SK-N-SH (cell line): ENCODE results near the gene MOB1B. TPM values are rescaled to one million over a fixed set of nuclear protein-coding genes. Genes with fewer than 3 reads are reported as not detected.

Experiments used
- CTCF ChIA-PET: fragments of 300-600, 350-600 bp; formaldehyde crosslinking; extraction: SDS; loops from one replicate; lab custom pipeline; 2021; lab: Yijun Ruan, JAX
- POLR2A ChIA-PET: fragments of 350-600 bp; sonication (Branson Sonifier 250); formaldehyde crosslinking; extraction: SDS; loops from one replicate; lab custom pipeline; 2020; ENCODE audit warnings: antibody characterized with exemption, inconsistent platforms; lab: Yijun Ruan, JAX
- DNase-seq: peaks from one replicate; pipeline ENCODE4 v3.0.0; 2012
- H2AFZ ChIP-seq: fragments of 200-600 bp; sonication (generic); 2 replicates; pipeline ENCODE4 v1.8.1; 2016; ENCODE audit warnings: antibody characterized with exemption, mild to moderate bottlenecking, low read depth
- H3F3A ChIP-seq: fragments of 200-600 bp; sonication (generic); replicated peaks from 2 replicates; pipeline ENCODE3; 2016; ENCODE audit warnings: antibody characterized with exemption, mild to moderate bottlenecking; ENCODE audit not compliant: insufficient read depth
- H3K27ac ChIP-seq, 2 experiments: fragments of 200-500 bp in 1 of 2; fragments of 200-600 bp in 1 of 2; sonication (Bioruptor generic) in 1 of 2; sonication (generic), shearing (Covaris generic) in 1 of 2; 2 replicates each; pipeline versions ENCODE4 v1.5.1 to v1.6.1; 2014 to 2016; ENCODE audit warnings: low read depth in 2 of 2, inconsistent platforms in 1 of 2, low read length in 1 of 2, mild to moderate bottlenecking in 1 of 2, mixed read lengths in 1 of 2
- H3K27me3 ChIP-seq: fragments of 200-600 bp; sonication (generic), shearing (Covaris generic); 2 replicates; pipeline ENCODE4 v1.6.1; 2016; ENCODE audit warnings: mixed run types; ENCODE audit not compliant: insufficient read depth
- H3K36me3 ChIP-seq, 2 experiments: fragments of 200-500 bp in 1 of 2; fragments of 200-600 bp in 1 of 2; sonication (Bioruptor generic) in 1 of 2; sonication (generic) in 1 of 2; replicated peaks in 1 of 2; 2 replicates each; pipeline versions ENCODE3 to v1.5.1; 2014 to 2016; ENCODE audit warnings: low read length in 1 of 2, mild to moderate bottlenecking in 1 of 2; ENCODE audit not compliant: insufficient read depth in 2 of 2, control insufficient read depth in 1 of 2
- H3K4me1 ChIP-seq, 2 experiments: fragments of 200-500 bp in 1 of 2; fragments of 200-600 bp in 1 of 2; sonication (Bioruptor generic) in 1 of 2; sonication (generic), shearing (Covaris generic) in 1 of 2; 2 replicates each; pipeline versions ENCODE4 v1.5.1 to v1.6.1; 2014 to 2016; ENCODE audit warnings: low read depth in 1 of 2, low read length in 1 of 2, mixed run types in 1 of 2; ENCODE audit not compliant: insufficient read depth in 2 of 2, control insufficient read depth in 1 of 2
- H3K4me2 ChIP-seq: fragments of 200-600 bp; sonication (generic), shearing (Covaris generic); 2 replicates; pipeline ENCODE4 v1.6.1; 2017; ENCODE audit warnings: mixed run types
- H3K4me3 ChIP-seq, 2 experiments: fragments of 200-500 bp in 1 of 2; fragments of 200-600 bp in 1 of 2; sonication (Bioruptor generic) in 1 of 2; sonication (generic), shearing (Covaris generic) in 1 of 2; 2 replicates each; pipeline versions ENCODE4 v1.5.1 to v1.8.1; 2014 to 2016; ENCODE audit warnings: low read depth in 2 of 2, inconsistent platforms in 1 of 2, low read length in 1 of 2, mild to moderate bottlenecking in 1 of 2, mixed read lengths in 1 of 2, moderate library complexity in 1 of 2
- H3K79me2 ChIP-seq: fragments of 200-600 bp; sonication (generic); 2 replicates; pipeline ENCODE4 v1.8.1; 2017; ENCODE audit warnings: mild to moderate bottlenecking; ENCODE audit not compliant: insufficient read depth
- H3K9ac ChIP-seq: fragments of 200-600 bp; sonication (generic); 2 replicates; pipeline ENCODE4 v1.6.1; 2017; ENCODE audit warnings: mixed run types
- H3K9me2 ChIP-seq: fragments of 200-600 bp; sonication (generic); 2 replicates; pipeline ENCODE4 v1.6.1; 2017; ENCODE audit warnings: mixed run types
- H3K9me3 ChIP-seq: fragments of 200-600 bp; sonication (generic); 2 replicates; pipeline ENCODE4 v1.6.1; 2017; ENCODE audit warnings: mixed run types, mild to moderate bottlenecking, moderate library complexity
- H4K20me1 ChIP-seq: fragments of 200-600 bp; sonication (generic); 2 replicates; pipeline ENCODE4 v1.6.1; 2017; ENCODE audit warnings: mild to moderate bottlenecking, mixed run types; ENCODE audit not compliant: insufficient read depth
- CHD2 ChIP-seq: fragments of 150-350 bp; IDR thresholded peaks from 2 replicates; pipeline ENCODE4 v1.6.1; 2018; ENCODE audit warnings: low read length; ENCODE audit not compliant: partially characterized antibody
- EP300 ChIP-seq, 2 experiments: IDR thresholded peaks; 2 replicates each; pipeline versions ENCODE4 v1.4.0 to v1.6.1; 2012; ENCODE audit warnings: borderline replicate concordance in 1 of 2, low read depth in 1 of 2, low read length in 1 of 2
- EZH2phosphoT487 ChIP-seq: fragments of 200-600 bp; sonication (generic); IDR thresholded peaks from 2 replicates; pipeline ENCODE4 v1.6.1; 2017; ENCODE audit warnings: low read depth, mixed run types, mild to moderate bottlenecking, antibody characterized with exemption, moderate library complexity, borderline replicate concordance
- FOXM1 ChIP-seq: IDR thresholded peaks from 2 replicates; pipeline ENCODE4 v1.4.0; 2012; ENCODE audit warnings: low read depth, mild to moderate bottlenecking
- GABPA ChIP-seq: IDR thresholded peaks from 2 replicates; pipeline ENCODE4 v1.4.0; 2012; ENCODE audit warnings: low read depth, mild to moderate bottlenecking
- GATA2 ChIP-seq: sonication (generic); formaldehyde crosslinking; IDR thresholded peaks from 2 replicates; pipeline ENCODE4 v1.5.0; 2020; ENCODE audit warnings: mild to moderate bottlenecking, missing genetic modification reagents
- IRF3 ChIP-seq: fragments of 150-350 bp; IDR thresholded peaks from 2 replicates; pipeline ENCODE4 v1.6.1; 2016; ENCODE audit warnings: mild to moderate bottlenecking, low read depth, low read length
- MAX ChIP-seq: IDR thresholded peaks from 2 replicates; pipeline ENCODE4 v1.4.0; 2012; ENCODE audit warnings: low read depth
- NFIC ChIP-seq: IDR thresholded peaks from 2 replicates; pipeline ENCODE4 v1.4.0; 2012; ENCODE audit warnings: borderline replicate concordance
- NRF1 ChIP-seq: IDR thresholded peaks from 2 replicates; pipeline ENCODE4 v1.6.1; 2012; ENCODE audit warnings: low read depth, mild to moderate bottlenecking, low read length
- POLR2AphosphoS5 ChIP-seq: IDR thresholded peaks from 2 replicates; pipeline ENCODE4 v1.6.1; 2012; ENCODE audit warnings: low read depth, low read length
- RAD21 ChIP-seq: IDR thresholded peaks from 2 replicates; pipeline ENCODE4 v1.6.1; 2012; ENCODE audit warnings: mild to moderate bottlenecking, low read length
- REST ChIP-seq: IDR thresholded peaks from 2 replicates; pipeline ENCODE4 v1.6.1; 2012; ENCODE audit warnings: mild to moderate bottlenecking, low read depth, low read length, moderate library complexity
- RXRA ChIP-seq: IDR thresholded peaks from 2 replicates; pipeline ENCODE4 v1.4.0; 2012; ENCODE audit warnings: low read depth, mild to moderate bottlenecking, borderline replicate concordance
- SIN3A ChIP-seq: IDR thresholded peaks from 2 replicates; pipeline ENCODE4 v1.6.1; 2012; ENCODE audit warnings: low read depth, mild to moderate bottlenecking, low read length, moderate library complexity, borderline replicate concordance
- SMC3 ChIP-seq: IDR thresholded peaks from 2 replicates; pipeline ENCODE4 v1.6.1; 2012; ENCODE audit warnings: low read depth, low read length, improper control_type of control experiment
- USF1 ChIP-seq: IDR thresholded peaks from 2 replicates; pipeline ENCODE4 v1.4.0; 2012; ENCODE audit warnings: low read depth, borderline replicate concordance
- USF2 ChIP-seq: fragments of 150-350 bp; IDR thresholded peaks from 2 replicates; pipeline ENCODE4 v1.6.1; 2017; ENCODE audit warnings: antibody characterized with exemption, low read length, low read depth, borderline replicate concordance
- ZBTB33 ChIP-seq: IDR thresholded peaks from 2 replicates; pipeline ENCODE4 v1.4.0; 2012; ENCODE audit warnings: low read depth, borderline replicate concordance
- WGBS: methylation state at CpG from one replicate; pipeline ENCODE4 v1.1.6; 2017; ENCODE audit warnings: low lambda C conversion rate; 5-methylcytosine and 5-hydroxymethylcytosine counted together
- polyA plus RNA-seq, 3 experiments: library from polyadenylated mRNA; depleted of rRNA; stranded (reverse); fragments of >200 nt; gene quantifications; 2 replicates each; pipeline ENCODE4 v1.2.3, GENCODE V29; 2012

The MOB1B gene
- polyA plus RNA-seq, 1 of the 3 experiments (the other 2 are of a cell fraction): 2.9 TPM

GRCh38 chr4:70938086-70938485, 35.9 kb downstream of the MOB1B start:
- TF ChIP-seq IRF3 (no peak), POLR2AphosphoS5 (no peak), USF2 (no peak), GATA2 (CRISPR knock-in tag) (no peak), SMC3 (no peak), EZH2phosphoT487 (no peak), CHD2 (no peak), MAX (no peak), RXRA (no peak), ZBTB33 (no peak), FOXM1 (no peak), GABPA (no peak), EP300 (IDR thresholded peaks at IDR 0.05; ENCODE audit: borderline replicate concordance in 1 of 2, low read depth in 1 of 2, low read length in 1 of 2) (no peak), RAD21 (no peak), USF1 (no peak), SIN3A (no peak), REST (no peak), NFIC (no peak), NRF1 (no peak)

More at GRCh38 chr4:70938086-70938485, 35.9 kb downstream of the MOB1B start:
- CTCF ChIA-PET: interaction anchor here (1.0 to 1.4 kb wide), 2 partner anchors 10 to 11 kb away, joined by 3 read pairs; no protein-coding TSS in a partner anchor
- Histone ChIP-seq H3K27me3 (no peaks in the 10 kb centered on the region), H2AFZ (no peak overlapping the region), H3K4me1 (no peaks in the 10 kb centered on the region), H3K4me2 (no peak overlapping the region), H3F3A (no peaks in the 10 kb centered on the region), H3K4me3 (no peak overlapping the region), H3K79me2 (peaks cover 88% of the 10 kb centered on the region), H3K9me3 (no peaks in the 10 kb centered on the region; the same call in 1 of the 2 replicates), H3K9me2 (no peaks in the 10 kb centered on the region), H4K20me1 (no peaks in the 10 kb centered on the region), H3K9ac (no peak overlapping the region), H3K27ac (no peak overlapping the region), H3K36me3 (peaks cover 0 to 10% of the 10 kb centered on the region in 2 experiments)
- peak; percentile 22 for DNase-seq
- POLR2A ChIA-PET: no interaction called here
- WGBS: 36% methylated on average over 2 of the region's 3 CpGs
